GM18873 (cell line): ENCODE results near the gene CENPP.

Experiments used
- ATAC-seq: cut with Tn5 transposase; IDR thresholded peaks from one replicate; pipeline ENCODE4 v1.9.1; 2021; ENCODE audit warnings: mild to moderate bottlenecking, moderate library complexity, moderate number of reproducible peaks; ENCODE audit not compliant: unreplicated experiment, low FRiP score

The CENPP gene

DNA sequence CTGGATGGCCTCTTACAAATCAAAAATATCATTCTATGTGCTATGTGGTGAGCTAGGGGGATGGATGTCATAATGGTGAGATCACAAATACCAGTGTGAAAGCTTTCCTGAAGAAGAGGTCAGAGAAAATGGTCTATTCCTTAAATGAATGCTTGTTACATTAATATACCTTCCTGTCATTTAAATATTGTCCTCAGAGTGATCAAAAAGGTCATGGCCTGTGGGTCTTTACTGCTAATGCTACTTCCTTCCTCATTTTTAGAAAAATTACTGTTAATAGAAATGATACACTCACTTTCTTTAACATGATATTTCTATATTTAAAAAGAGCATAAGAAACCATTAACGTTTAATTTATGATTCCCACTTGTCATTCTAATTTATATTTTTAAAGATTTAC lies 88.8 kb downstream of the CENPP start:
- no peak for ATAC-seq

DNA sequence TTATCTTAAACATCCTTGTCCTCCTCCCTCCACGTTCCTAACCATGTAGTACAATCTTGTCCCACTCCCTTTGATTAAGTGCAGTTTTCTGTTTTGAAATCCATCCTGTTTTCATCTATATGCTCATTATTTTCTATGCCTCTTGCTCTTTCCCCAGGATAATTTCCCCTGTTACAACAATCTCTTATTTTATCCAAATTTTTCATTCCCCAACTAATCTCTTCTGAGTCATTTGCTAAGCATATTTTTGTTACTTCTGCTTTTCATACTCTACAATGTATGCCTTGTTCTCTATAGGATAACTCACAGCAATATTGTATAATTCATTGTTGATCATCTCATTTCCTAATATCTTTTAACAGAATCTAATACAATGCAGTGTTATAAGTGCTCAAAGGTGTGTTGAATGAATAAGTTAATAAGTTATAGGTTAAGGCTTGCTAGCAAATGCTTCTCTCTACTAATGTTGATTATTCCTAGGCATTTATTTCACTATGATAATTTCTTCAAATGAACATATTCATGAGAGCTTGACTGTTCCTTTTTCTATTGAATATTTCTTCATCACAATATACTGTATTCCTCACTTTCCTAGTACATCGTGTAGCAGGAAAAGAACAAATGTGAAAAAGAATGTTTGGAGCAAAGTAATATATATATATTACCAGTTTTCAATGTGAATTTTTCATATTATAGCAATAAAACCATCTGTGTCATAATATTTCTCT lies 97.0 kb downstream of the CENPP start:
- no peak for ATAC-seq

DNA sequence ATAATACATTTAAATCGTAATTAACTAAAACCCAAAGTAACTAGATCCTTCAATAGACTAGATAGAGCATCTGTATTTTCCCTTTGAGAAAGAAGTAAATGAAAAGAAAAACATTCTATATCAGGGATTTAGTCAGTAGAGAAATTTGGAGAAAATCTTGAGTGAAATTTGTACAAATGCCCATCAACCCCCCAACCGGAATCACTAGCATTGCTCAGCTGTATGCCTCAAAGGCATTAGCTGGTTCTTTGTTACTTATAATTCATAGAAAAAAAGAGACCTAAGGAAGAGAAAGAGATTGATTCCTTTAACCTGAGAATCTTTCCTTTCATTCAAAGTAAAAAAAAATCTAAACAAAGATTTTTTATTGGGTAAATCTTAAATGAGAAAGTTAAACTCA lies 97.9 kb downstream of the CENPP start:
- no peak for ATAC-seq

DNA sequence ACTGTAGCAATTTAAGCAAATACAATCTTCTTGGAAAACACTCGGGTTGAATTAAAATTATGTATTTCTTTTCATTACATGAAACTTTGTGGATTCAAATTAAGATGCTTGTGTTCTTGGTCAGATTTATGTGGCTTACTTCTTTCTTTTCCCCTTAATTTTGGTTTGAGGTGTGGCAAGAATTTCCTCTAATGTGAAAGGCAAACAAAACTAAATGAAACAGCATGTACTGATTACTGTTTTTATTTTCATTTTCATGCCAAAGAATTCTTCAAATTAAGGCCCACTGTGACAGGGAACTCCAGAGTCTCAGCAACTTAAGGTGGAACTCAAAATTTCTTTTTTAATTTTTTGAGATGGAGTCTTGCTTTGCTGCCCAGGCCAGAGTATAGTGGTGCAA lies 98.6 kb downstream of the CENPP start, which contains the start of gene OMD:
Gene OMD, minus strand, starts transcription at position 132 of the 400 bp plus-strand sequence. CDS start 6,913 bp downstream, outside the sequence.
- ATAC-seq, result no peak

DNA sequence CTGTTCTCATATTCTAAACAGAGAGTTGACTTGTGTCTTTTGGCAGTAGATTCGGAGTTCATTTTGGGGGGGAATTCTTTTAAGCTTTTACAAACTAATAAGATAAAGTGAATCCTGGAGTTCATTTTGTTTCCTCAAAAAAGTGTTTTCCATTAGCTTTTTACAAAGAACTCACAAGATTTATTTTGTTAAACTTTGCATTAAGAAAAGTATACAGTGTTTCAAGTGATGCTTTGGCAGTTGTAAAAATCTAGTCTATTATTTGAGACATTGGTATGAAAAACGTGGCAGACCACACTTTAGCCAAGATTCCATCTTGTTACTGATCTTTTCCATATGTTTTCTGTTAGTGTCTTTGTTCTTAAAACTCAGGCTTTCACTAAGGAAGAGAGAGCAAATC lies 99.7 kb downstream of the CENPP start:
- ATAC-seq, result no peak

DNA sequence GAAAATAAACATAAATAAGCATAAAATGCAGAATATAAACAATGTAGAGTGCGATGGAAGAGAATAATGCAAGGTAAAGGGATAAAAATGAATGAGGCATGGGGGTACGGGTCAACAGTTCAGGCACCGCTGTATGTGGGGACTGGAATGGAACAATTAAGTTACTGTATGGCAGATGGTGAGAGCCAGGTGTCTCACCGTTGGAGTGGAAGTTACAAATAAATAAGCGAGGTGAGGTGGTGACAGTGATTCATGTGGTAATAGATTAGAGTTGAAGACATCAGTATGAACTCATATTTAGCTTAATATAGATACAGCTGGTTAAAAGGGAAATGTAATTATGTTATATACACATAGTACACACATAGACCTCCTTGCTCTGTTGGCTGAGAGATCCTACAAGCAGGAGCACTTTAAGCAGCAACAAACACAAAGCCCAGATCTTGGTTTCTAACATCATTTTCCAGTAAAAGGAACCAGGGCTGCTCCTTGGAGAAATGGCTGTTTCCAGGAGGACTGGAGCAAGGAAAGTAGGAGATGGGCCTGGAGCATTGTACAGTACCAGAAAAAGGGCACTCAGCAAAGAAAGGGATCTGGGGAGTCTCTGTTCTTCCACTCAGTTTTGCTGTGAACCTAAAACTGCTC lies 100.9 kb downstream of the CENPP start:
- no peak for ATAC-seq

DNA sequence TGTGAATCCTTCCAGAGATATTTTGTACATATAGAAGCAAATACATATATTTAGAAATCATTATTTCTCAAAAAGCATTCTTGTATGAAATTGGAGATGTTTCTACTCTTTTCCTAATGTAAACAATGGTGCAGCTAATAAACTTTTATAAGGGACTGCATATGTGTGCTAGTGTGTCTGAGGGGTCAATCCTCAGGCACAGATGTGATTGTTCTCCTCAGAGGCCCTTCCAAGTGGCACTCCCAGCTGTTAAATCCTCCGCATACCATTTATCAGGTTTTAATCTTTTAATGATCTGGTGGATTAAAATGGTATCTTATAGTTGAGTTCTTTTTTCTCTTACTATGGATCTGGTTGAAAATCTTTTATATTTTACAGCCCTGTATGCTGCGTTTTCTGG lies 104.1 kb downstream of the CENPP start:
- no peak for ATAC-seq

DNA sequence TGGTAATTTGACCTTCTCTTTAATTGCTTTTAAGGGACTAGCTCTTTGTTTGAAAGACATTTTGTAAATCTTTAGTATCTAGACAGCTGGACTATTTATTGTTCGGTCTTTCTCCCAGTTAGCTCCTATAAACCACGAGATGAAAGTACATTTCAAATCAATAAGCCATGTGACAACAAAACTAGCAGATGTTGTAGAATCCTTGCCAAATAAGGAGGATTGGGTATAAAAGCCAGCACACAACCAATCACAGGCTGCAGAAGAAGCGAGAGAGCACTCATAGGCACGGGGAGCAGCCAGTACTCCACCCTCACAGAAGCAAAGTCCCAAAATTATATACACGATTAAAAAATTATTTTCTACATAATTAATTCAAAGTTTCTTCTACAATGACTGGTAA lies 106.6 kb downstream of the CENPP start:
- ATAC-seq, result no peak

DNA sequence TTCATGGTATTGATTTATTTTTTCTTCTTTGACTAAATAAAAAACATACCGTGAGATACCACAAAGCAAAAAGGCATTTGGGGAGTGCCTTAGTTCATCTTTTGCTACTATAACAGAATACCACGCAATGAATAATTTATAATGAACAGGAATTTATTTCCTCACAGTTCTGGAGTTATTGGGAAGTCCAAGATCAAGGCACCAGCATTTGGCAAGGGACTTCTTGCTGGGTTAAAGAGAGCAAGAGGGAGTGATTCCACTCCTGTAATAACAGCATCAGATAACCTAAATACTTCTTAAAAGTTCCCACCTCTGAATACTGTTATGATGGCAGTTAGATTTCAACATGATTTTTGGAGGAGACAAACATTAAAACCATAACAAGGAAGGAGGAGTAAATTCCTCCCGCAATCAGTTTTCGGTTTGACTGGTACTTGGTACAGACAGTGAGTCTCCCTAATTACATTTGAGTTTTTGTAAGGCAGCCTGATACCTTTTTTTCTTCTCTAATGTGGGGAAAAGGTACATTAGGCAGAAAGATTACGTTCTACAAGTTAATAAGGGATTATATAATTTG lies 107.3 kb downstream of the CENPP start:
- ATAC-seq, result no peak

DNA sequence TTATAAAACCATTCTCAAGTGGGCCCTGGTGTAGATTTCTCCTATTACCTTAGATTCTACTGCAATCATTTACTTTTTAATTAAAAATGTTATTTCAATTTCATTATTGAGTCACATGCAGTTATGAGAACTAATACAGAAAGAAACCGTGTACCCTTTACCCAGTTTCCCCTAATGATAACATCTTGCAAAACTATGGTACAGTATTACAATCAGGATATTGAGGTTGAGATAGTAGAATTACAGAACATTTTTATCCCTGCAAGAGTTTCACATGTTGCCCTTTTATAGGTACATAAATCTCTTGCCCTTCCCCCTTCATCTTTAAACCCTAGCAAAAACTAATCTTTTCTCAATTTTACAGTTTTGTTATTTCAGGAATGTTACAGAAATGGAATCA lies 109.5 kb downstream of the CENPP start:
- ATAC-seq, result no peak

DNA sequence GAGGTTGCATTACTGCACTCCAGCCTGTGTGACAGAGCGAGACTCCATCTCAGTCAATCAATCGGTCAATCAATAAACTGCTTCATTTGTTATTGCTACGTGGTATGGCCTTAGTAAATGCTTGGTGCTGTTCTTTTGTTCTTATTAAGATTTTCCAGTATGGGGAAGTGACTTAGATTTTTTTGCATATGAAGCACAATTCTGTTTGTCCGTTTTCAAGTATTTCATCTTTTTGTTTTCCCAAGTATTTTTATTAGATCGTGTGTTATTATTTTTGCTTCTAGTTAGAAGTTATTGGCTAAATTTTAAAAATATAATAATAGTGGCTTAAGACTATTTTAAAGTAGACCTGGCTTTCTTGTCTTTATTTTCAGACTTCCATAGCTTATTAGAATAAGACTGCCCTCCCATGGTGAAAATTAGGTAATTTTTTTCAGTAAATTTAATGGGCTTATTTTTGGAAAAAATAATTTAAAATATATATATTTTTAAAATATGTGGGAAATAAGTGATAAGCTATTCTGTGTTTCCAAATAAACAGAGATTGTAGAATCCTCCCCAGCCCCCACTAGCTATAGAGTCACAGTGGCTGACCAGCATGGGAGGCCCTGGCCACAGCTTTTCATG lies 113.3 kb downstream of the CENPP start:
- no peak for ATAC-seq

DNA sequence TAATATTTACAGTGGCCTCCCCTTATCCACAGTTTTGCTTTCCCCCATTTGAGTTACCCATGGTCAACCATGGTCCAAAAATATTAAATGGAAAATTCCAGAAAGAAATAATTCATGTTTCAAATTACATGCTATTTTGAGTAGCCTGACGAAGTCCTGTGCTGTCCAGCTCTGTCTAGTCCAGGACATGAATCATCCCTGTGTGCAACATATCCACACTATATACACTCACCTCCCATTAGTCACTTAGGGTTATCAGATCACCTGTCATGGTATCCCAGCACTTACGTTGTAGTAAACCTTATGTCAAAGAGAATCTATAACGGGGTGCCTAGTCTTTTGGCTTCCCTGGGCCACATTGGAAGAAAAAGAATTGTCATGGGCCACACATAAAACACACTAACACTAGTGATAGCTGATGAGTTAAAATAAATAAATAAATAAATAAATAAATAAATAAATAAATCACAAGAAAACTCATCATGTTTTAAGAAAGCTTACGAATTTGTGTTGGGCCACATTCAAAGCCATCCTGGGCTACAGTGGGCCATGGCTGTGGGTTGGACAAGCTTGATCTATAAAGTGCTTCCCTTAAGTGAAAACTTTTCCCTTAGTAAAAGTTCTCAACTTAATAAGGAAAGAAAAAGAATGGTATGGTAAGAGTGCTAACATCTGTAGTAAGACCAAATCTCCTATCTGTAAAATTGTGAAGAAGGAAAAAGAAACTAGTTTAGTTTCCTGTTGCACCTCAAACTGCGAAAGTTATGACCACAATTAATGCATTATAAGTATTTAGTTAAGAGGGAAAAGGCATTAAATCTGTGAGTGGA lies 114.4 kb downstream of the CENPP start:
- no peak for ATAC-seq

DNA sequence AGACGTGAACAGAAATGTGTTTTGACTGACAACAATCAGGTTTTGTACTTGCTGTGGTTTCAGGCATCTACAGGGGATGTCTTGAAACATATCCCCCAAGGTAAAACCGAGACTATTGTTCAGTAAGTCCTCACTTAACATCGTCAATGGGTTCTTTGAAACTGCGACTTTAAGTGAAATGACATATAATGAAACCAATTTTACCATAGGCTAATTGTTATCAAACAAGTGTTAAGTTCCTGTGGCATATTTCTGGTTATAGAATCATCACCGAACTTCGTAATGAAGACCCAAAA lies 114.9 kb downstream of the CENPP start:
- no peak for ATAC-seq

DNA sequence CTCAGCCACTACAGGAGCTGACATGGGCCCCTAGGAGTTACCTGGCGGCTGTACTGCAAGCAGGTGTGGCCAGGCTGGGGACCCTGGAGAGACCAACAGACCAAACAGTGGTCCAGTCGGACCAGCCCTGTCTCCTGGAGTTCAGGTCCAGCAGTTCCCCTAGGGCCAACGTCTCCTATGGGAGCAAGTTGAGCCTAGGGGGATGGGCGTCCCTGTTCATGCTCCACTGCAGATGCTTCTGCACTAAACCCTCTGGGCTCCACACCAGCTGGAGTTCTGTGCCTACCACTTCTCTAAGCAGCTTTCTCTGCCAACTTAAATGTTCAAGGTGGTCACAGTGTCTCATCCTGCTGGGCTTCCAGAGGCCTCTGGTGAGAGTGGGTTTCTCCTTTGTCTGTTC lies 119.1 kb downstream of the CENPP start:
- no peak for ATAC-seq

DNA sequence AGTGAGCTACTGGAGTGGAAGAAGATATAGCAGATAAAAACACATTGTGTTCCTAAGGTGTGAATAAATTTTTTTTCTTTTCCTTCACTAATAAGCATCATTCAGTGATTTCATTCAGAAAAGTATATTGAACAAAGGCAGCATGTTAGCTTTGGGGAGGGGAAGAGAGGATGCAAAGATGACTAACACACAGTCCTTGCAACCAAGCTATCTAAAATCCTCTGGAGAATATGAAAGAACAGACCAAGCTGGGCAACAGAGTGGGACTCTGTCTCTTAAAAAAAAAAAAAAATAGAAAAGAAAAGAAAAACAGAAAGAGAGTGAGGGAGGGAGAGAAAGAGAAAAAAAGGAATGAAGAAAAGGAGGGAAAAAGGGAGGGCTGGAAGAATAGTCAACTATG lies 120.8 kb downstream of the CENPP start:
- no peak for ATAC-seq

DNA sequence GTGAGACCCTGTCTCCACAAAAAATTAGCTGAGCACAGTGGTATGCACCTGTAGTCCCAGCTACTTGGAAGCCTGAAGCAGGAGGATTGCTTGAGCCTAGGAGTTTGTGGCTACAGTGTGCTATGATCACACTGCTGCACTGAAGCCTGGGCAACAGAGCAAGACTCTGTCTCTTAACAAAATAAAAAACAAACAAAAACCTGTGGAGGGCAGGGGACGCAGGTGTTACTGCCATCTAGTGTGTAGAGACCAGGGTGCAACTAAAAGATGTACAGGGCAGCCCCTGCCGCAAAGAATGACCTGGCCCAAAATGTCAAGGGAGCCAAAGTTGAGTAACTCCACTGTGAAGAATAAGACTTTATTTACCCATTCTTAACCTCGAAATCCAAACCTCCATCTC lies 129.5 kb downstream of the CENPP start:
- ATAC-seq, result no peak

DNA sequence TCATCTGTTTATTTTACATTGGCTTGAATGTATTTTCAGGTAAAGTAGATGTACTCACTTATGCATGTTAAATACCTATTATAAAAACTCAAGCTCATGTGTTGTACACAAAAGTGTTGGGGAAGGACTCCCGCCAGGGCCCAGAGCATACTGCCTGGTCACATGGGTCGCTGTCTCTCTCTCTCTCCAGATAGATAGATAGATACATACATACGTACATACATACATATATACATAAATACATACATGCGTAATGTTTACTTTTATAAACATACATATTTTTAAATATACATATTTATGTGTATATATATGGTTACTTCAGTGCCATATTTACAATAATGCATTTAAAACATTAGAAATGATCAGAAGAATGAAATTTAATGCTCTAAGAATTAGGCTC lies 131.8 kb downstream of the CENPP start:
- no peak for ATAC-seq

DNA sequence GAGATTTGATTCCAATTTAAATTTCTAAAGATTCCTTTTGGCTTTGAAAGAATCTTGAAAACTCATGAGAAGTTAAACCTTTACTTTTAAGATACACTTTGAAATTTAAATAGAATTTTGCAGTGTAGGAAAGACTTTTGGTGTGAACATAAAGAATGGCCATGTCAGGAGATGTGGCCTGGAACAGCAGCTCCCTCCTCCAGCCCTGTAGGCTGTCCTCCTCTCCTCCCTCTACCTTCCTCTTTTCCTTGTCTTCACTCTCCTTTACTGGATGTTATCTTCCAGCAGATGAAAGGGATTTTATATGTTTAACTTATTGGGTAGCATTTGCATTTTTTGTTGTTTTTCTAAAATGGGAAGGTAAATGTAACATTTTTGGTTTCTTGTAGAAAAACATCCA lies 137.6 kb downstream of the CENPP start:
- ATAC-seq, result no peak

DNA sequence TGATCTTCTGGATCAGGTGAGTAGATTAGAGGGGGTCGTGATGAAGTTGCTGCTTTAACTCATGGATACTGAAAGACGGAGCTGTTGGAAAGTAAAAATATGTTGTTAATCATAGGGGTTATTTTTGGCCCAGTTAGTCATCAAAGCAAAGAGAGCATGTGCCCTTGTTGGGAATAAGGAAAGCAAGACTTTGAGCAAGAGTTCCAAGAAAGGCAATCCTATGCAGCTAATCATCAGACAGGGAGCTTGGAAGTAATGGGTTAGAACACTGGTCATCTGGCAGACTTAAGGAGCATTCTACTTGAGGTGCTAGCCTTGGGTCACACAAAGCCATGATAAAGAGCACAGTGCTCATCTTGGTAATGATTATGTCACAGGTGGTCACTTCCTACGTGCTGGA lies 138.2 kb downstream of the CENPP start:
- no peak for ATAC-seq

DNA sequence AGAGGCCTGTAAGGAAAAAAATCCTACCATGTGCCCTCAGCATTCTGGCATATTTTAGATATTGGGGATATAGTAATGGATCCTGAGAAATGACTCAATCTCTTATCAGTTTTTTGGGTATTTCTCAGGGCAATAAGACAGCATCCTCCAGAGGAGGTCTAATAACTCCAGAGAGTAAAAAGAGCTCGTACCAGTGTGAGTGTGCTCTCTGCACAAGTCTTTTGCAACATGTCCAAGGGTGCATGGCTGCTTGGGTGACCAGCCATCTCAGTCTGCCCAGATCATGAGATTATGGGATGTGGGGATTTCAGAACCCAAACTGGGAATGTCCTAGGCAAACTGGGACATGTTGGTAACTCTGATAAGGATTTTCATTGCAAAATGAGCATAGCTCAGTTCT lies 141.3 kb downstream of the CENPP start:
- no peak for ATAC-seq

DNA sequence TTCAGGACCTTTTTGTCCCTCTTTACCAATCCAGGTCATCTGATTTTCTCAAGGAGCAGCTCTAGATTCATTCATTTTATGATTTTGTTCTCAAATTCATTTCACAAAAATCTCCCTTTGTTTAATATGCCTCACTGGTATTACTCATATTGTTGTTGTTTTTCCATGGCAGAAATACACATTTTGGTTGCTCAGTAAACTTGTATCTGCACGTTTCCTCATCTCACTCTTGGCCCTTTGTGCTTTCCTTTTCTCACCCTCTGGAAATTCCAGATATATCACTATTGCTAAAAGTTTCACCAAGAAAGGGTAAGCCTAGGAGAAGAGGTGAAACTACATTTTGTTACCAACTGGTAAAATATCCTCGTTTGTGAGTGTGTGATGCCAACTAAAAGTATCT lies 141.8 kb downstream of the CENPP start:
- no peak for ATAC-seq
